Measurements from ENCODE around the gene SSRP1.

GRCh38 chr11:57357856-57358255 is 22.2 kb upstream of the SSRP1 start:
- TF ChIP-seq CTCF (conservative IDR thresholded peaks at IDR 0.05 in 1 of 2, IDR thresholded peaks at IDR 0.05 in 1 of 2; ENCODE audit: low read depth in 1 of 2, low read length in 2 of 2), result no peak
- no peak for TF ChIP-seq EZH2 (IDR thresholded peaks at IDR 0.05; ENCODE audit: low read length, missing control alignments)
